GM10266 (cell line): ENCODE data around the gene CD2BP2.

Experiments used
- DNase-seq: peaks from one replicate; pipeline ENCODE4 v3.0.0; 2012; ENCODE audit errors: extremely low spot score
- CTCF ChIP-seq: IDR thresholded peaks from 2 replicates; pipeline ENCODE4 v1.5.1; 2012; ENCODE audit warnings: mild to moderate bottlenecking, low read depth; ENCODE audit not compliant: control insufficient read depth, insufficient read depth; ENCODE audit errors: missing control alignments

The CD2BP2 gene

GRCh38 chr16:30380803-30381208 is 25.7 kb upstream of the CD2BP2 start:
- no peak for TF ChIP-seq CTCF
- no peak for DNase-seq

DNA sequence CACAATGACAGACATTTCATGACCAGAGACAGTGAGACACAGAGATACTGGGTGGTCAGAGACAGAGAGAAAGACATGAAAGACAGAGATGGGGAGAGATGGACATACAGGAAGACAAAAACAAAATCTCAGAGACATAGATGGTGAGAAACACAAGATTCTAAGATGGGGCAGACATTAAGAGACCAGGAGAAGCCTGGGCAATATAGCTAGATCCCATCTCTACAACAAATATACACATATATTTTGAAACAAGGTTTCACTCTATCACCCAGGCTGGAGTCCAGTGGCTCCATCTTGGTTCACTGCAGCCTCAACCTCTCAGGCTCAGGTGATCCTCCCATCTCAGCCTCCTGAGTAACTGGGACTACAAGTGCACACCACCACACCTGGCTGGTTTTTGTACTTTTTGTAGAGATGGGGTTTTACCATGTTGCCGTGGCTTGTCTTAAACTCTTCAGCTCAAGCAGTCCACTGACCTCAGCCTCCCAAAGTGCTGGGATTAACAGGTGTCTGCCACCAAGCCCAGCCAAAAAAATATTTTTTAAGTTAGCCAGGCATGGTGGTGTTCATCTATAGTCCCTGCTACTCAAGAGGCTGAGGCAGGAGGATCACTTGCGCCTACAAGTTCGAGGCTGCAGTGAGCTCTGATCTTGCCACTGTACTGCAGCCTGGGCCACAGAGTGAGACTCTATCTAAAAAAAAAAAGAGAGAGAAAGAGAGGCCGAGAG is 25.1 kb upstream of the CD2BP2 start:
- TF ChIP-seq CTCF = no peak
- DNase-seq = no peak

GRCh38 chr16:30379158-30379783 is 24.2 kb upstream of the CD2BP2 start:
- no peak for TF ChIP-seq CTCF
- DNase-seq = no peak

DNA sequence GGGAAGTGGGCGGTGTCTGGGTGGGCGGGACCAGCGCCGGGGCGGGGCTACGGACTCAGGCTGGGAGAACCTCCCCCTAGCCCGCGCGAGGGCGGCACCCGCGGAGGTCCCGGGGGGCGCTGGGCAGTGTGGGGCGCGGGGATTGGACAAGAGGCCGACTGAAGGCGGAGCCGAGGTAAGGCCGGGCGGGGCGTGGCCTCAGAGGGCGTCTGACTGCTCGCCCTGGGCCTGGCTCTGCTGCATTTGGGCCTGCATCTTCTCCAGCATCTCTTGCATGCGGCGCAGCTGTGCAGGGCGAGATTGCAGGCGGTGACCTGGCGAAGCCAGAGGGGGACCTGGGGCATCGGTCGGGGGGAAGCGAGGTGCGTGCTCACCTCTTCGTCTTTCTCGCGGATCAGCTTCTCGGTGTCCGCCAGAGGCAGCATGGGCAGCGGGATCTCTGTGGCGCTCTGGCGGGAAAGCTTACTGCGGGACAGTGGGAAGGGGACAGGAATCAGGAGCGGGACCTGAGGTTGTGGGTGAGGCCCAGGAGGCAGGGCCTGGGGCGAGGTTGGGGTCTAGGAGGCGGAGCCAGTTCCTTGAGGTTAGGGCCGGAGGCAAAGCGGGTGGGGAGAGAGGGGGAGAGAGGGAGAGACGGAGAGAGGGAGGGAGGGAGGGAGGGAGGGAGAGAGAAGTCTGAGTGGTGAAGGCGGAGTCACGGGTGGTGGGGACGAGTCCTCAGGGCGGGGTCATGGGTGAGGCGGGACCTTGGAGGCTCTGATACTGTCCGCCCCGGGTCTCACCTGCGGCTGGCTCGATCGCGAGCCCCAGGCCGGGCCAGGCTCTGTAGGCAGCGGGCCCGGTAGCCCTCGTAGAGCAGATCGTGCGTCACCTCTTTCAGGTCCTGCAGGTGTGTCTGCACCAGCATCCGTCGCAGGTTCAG is 23.4 kb upstream of the CD2BP2 start:
- DNase-seq = peak; percentile 97
- TF ChIP-seq CTCF = no peak

GRCh38 chr16:30377812-30378235 is 22.7 kb upstream of the CD2BP2 start:
- TF ChIP-seq CTCF = no peak
- peak; percentile 77 for DNase-seq

- no peak for TF ChIP-seq CTCF
- DNase-seq = no peak
These were observed 22.1 kb upstream of the CD2BP2 start for GRCh38 chr16:30377050-30377811.
